Measurements from ENCODE around the gene FOXO4. TPM values are rescaled to one million over a fixed set of nuclear protein-coding genes. Genes with fewer than 3 reads are reported as not detected.

Gene FOXO4
- total and polyA plus RNA-seq, 2 of the 13 experiments (the other 11 are each of a cell fraction or from before 2014, with no cell fraction given): 5.1 to 5.7 TPM

DNA sequence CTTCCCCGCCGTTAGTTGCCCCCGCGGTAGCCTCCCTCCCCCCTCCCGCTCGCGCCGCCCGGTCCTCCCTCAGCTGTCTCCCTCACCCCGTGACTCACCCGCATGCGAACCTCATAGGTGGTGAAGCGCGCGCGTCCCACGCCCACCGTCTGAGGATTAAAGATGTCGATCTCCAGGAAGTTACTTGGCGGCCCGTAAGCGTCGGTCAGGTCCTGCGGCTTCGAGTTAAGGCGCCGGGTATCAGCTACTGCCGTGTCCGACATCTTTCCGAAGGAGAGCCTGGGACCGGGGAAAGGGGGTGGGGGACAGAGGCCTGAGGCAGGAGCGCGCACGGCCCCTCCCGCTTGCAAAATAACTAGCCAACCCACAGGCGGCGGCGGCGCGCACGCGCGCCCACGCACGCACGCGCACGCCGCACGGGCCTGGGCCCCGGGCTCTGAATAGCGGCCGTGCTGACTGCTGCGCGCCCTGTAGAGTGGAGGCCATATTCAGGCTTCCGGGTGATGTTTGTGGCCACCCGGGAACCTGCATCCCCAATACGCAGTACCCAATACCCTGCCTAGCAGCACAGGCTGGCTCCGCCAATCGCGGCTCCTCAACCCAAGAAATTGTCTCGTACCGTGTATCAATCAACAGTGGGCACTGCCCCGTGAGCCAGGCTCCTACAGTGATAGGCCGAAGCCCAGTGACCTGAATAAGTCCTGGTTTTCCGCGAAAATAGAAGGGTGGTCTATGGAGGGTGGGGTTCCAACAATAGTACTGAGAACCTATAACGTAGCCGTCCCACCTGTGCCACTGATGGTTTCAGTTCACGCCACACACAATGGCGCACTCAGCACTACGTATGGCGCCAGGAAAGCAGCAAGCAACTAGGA lies 27.4 kb upstream of the FOXO4 start, which contains the start of gene SNX12 (continued):
- TF ChIP-seq RBFOX2 (IDR thresholded peaks at IDR 0.05; ENCODE audit: low read depth, low read length) (0 out of 2 replicates have a peak, but pooled peaks have one; percentile 59), ETV6 (CRISPR knock-in tag; conservative IDR thresholded peaks at IDR 0.05) (no peak), HNRNPUL1 (IDR thresholded peaks at IDR 0.05; ENCODE audit: low read depth, low read length) (no peak), TBX2 (CRISPR knock-in tag; IDR thresholded peaks at IDR 0.05; ENCODE audit: borderline replicate concordance) (0 out of 2 replicates have a peak, but pooled peaks have one; percentile 32), ZFP37 (CRISPR knock-in tag; IDR thresholded peaks at IDR 0.05; ENCODE audit: borderline replicate concordance) (no peak), SOX13 (IDR thresholded peaks at IDR 0.05) (no peak), SOX13 (CRISPR knock-in tag; conservative IDR thresholded peaks at IDR 0.05 in 1 of 2, IDR thresholded peaks at IDR 0.05 in 1 of 2) (no peak), ZBTB7A (CRISPR knock-in tag; IDR thresholded peaks at IDR 0.05) (no peak), ZNF501 (CRISPR knock-in tag; IDR thresholded peaks at IDR 0.05) (peak; percentile 35; the same call in 1 of the 2 replicates), SATB2 (CRISPR knock-in tag; IDR thresholded peaks at IDR 0.05) (no peak), ZSCAN22 (CRISPR knock-in tag; IDR thresholded peaks at IDR 0.05) (no peak), AHR (CRISPR knock-in tag; IDR thresholded peaks at IDR 0.05) (no peak), MTF2 (CRISPR knock-in tag; IDR thresholded peaks at IDR 0.05; ENCODE audit: borderline replicate concordance) (no peak; the same call in 1 of the 2 replicates), NFIC (IDR thresholded peaks at IDR 0.05; ENCODE audit: low read length) (no peak), ZNF737 (CRISPR knock-in tag; IDR thresholded peaks at IDR 0.05; ENCODE audit: borderline replicate concordance) (no peak), ZNF577 (CRISPR knock-in tag; IDR thresholded peaks at IDR 0.05; ENCODE audit: borderline replicate concordance, low read depth) (no peak), ZNF773 (CRISPR knock-in tag; IDR thresholded peaks at IDR 0.05; ENCODE audit: borderline replicate concordance) (no peak)
- TF ChIP-seq, protein P1, sequence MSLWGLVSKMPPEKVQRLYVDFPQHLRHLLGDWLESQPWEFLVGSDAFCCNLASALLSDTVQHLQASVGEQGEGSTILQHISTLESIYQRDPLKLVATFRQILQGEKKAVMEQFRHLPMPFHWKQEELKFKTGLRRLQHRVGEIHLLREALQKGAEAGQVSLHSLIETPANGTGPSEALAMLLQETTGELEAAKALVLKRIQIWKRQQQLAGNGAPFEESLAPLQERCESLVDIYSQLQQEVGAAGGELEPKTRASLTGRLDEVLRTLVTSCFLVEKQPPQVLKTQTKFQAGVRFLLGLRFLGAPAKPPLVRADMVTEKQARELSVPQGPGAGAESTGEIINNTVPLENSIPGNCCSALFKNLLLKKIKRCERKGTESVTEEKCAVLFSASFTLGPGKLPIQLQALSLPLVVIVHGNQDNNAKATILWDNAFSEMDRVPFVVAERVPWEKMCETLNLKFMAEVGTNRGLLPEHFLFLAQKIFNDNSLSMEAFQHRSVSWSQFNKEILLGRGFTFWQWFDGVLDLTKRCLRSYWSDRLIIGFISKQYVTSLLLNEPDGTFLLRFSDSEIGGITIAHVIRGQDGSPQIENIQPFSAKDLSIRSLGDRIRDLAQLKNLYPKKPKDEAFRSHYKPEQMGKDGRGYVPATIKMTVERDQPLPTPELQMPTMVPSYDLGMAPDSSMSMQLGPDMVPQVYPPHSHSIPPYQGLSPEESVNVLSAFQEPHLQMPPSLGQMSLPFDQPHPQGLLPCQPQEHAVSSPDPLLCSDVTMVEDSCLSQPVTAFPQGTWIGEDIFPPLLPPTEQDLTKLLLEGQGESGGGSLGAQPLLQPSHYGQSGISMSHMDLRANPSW (CRISPR knock-in tag; IDR thresholded peaks at IDR 0.05; ENCODE audit: borderline replicate concordance): no peak
- TF ChIP-seq, protein P2, sequence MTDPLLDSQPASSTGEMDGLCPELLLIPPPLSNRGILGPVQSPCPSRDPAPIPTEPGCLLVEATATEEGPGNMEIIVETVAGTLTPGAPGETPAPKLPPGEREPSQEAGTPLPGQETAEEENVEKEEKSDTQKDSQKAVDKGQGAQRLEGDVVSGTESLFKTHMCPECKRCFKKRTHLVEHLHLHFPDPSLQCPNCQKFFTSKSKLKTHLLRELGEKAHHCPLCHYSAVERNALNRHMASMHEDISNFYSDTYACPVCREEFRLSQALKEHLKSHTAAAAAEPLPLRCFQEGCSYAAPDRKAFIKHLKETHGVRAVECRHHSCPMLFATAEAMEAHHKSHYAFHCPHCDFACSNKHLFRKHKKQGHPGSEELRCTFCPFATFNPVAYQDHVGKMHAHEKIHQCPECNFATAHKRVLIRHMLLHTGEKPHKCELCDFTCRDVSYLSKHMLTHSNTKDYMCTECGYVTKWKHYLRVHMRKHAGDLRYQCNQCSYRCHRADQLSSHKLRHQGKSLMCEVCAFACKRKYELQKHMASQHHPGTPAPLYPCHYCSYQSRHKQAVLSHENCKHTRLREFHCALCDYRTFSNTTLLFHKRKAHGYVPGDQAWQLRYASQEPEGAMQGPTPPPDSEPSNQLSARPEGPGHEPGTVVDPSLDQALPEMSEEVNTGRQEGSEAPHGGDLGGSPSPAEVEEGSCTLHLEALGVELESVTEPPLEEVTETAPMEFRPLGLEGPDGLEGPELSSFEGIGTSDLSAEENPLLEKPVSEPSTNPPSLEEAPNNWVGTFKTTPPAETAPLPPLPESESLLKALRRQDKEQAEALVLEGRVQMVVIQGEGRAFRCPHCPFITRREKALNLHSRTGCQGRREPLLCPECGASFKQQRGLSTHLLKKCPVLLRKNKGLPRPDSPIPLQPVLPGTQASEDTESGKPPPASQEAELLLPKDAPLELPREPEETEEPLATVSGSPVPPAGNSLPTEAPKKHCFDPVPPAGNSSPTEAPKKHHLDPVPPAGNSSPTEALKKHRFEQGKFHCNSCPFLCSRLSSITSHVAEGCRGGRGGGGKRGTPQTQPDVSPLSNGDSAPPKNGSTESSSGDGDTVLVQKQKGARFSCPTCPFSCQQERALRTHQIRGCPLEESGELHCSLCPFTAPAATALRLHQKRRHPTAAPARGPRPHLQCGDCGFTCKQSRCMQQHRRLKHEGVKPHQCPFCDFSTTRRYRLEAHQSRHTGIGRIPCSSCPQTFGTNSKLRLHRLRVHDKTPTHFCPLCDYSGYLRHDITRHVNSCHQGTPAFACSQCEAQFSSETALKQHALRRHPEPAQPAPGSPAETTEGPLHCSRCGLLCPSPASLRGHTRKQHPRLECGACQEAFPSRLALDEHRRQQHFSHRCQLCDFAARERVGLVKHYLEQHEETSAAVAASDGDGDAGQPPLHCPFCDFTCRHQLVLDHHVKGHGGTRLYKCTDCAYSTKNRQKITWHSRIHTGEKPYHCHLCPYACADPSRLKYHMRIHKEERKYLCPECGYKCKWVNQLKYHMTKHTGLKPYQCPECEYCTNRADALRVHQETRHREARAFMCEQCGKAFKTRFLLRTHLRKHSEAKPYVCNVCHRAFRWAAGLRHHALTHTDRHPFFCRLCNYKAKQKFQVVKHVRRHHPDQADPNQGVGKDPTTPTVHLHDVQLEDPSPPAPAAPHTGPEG (CRISPR knock-in tag; IDR thresholded peaks at IDR 0.05): no peak
- TF ChIP-seq, protein P3, sequence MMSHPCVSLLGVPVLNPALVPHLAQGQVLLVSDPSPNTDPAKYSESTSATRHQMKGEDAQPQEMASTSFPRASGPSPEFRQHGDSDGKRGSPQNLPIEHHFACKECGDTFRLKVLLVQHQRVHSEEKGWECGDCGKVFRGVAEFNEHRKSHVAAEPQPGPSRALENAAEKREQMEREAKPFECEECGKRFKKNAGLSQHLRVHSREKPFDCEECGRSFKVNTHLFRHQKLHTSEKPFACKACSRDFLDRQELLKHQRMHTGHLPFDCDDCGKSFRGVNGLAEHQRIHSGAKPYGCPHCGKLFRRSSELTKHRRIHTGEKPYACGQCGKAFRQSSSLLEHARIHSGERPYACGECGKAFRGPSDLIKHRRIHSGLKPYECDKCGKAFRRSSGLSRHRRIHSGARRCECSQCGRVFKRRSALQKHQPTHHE (CRISPR knock-in tag; IDR thresholded peaks at IDR 0.05; ENCODE audit: borderline replicate concordance): no peak

All from HepG2 (cell line).